K562 (cell line): ENCODE results near the gene CAPN2. TPM values are rescaled to one million over a fixed set of nuclear protein-coding genes. Genes with fewer than 3 reads are reported as not detected.
A peak's percentile ranks its signal among the peaks of the same experiment; 100 is the strongest.

Experiments
- ATAC-seq: fragments of 200-7000 bp; cut with Tn5 transposase; 3 replicates; pipeline ENCODE4 v1.9.1; 2020; ENCODE audit warnings: moderate library complexity
- BruUV-seq: library from RNA; stranded (reverse); fragments of 400-500 nt; replicated peaks from 2 replicates; lab custom pipeline; 2021; lab: Mats Ljungman, UMichigan
- CTCF ChIA-PET: fragments of 300-600 bp; formaldehyde crosslinking; extraction: SDS; loops from one replicate; lab custom pipeline; 2021; ENCODE audit warnings: low intra/inter-chr PET ratio; lab: Yijun Ruan, JAX
- POLR2A ChIA-PET: fragments of 300-600, 350-650 bp; sonication (Branson Sonifier 250); formaldehyde crosslinking; extraction: SDS; loops from one replicate; lab custom pipeline; 2021; ENCODE audit warnings: antibody characterized with exemption, inconsistent platforms; lab: Yijun Ruan, JAX
- DNase-seq, 4 experiments: peaks; one replicate each; pipeline versions ENCODE4 v3.0.0 to v3.0.0-alpha.2; 2011 to 2018; ENCODE audit warnings: low spot score in 3 of 4, mixed read lengths in 3 of 4; ENCODE audit errors: extremely low read depth in 1 of 4
- FAIRE-seq: peaks from 2 replicates; lab custom pipeline; 2011; peaks lifted over from hg19 to GRCh38; lab: Jason Lieb, UNC
- H2AFZ ChIP-seq: 2 replicates; pipeline ENCODE4 v1.6.0; 2011; ENCODE audit warnings: low read depth, low read length, control low read depth, inconsistent platforms
- H3K27ac ChIP-seq: fragments of 200-600 bp; 3 replicates; pipeline ENCODE4 v1.8.0; 2011; ENCODE audit warnings: low read depth, mild to moderate bottlenecking, control low read depth, inconsistent platforms, low read length, moderate library complexity, mixed read lengths; ENCODE audit errors: extremely low read depth
- H3K27me3 ChIP-seq, 2 experiments: fragments of 300-600 bp in 1 of 2; 2 replicates in 1 of 2; 3 replicates in 1 of 2; pipeline versions ENCODE4 v1.6.0 to v1.8.0; 2011; ENCODE audit warnings: inconsistent platforms in 2 of 2, low read length in 2 of 2, mild to moderate bottlenecking in 1 of 2, mixed read lengths in 1 of 2, moderate library complexity in 1 of 2; ENCODE audit not compliant: control insufficient read depth in 2 of 2, insufficient read depth in 2 of 2
- H3K36me3 ChIP-seq: fragments of 300-600 bp; 3 replicates; pipeline ENCODE4 v1.8.0; 2011; ENCODE audit warnings: mild to moderate bottlenecking, low read length, inconsistent platforms; ENCODE audit not compliant: control insufficient read depth, insufficient read depth
- H3K4me1 ChIP-seq, 2 experiments: fragments of 200-600 bp in 1 of 2; replicated peaks in 1 of 2; 2 replicates in 1 of 2; 3 replicates in 1 of 2; pipeline versions ENCODE4 v1.5.1 to v1.8.0; 2011; ENCODE audit warnings: inconsistent platforms in 2 of 2, low read length in 2 of 2, mild to moderate bottlenecking in 1 of 2, mixed read lengths in 1 of 2, moderate library complexity in 1 of 2; ENCODE audit not compliant: control insufficient read depth in 2 of 2, insufficient read depth in 2 of 2
- H3K4me2 ChIP-seq: 2 replicates; pipeline ENCODE4 v1.6.1; 2011; ENCODE audit warnings: low read length, control low read depth, inconsistent platforms, mixed read lengths; ENCODE audit not compliant: insufficient read depth
- H3K4me3 ChIP-seq: fragments of 200-600 bp; sonication (generic), shearing (Covaris generic); 2 replicates; pipeline ENCODE4 v1.5.1; 2016; ENCODE audit warnings: control low read depth, inconsistent platforms
- H3K79me2 ChIP-seq: fragments of 200-600 bp; 3 replicates; pipeline ENCODE4 v1.8.0; 2011; ENCODE audit warnings: low read length, inconsistent platforms; ENCODE audit not compliant: control insufficient read depth, insufficient read depth
- H3K9ac ChIP-seq, 2 experiments: 2 replicates each; pipeline versions ENCODE4 v1.6.0 to v1.6.1; 2011; ENCODE audit warnings: low read depth in 2 of 2, low read length in 2 of 2, control low read depth in 1 of 2, inconsistent platforms in 1 of 2, mild to moderate bottlenecking in 1 of 2, mixed read lengths in 1 of 2; ENCODE audit not compliant: insufficient read depth in 1 of 2
- H3K9me1 ChIP-seq: one replicate; pipeline ENCODE4 v1.6.0; 2011; ENCODE audit warnings: inconsistent platforms, mild to moderate bottlenecking, low read length, moderate library complexity; ENCODE audit not compliant: control insufficient read depth, insufficient read depth
- H3K9me3 ChIP-seq: replicated peaks from 2 replicates; pipeline ENCODE4 v1.5.1; 2011; ENCODE audit warnings: low read depth, low read length, inconsistent platforms; ENCODE audit not compliant: control insufficient read depth, insufficient read depth
- H4K20me1 ChIP-seq: replicated peaks from 2 replicates; pipeline ENCODE4 v1.6.1; 2011; ENCODE audit warnings: low read length, inconsistent platforms, mixed read lengths; ENCODE audit not compliant: control insufficient read depth, insufficient read depth
- CBFA2T3 ChIP-seq: fragments of 450-650 bp; IDR thresholded peaks from 2 replicates; pipeline ENCODE4 v1.6.1; 2017
- CBX1 ChIP-seq: sonication (generic); IDR thresholded peaks from 2 replicates; pipeline ENCODE4 v1.6.1; 2016; ENCODE audit warnings: antibody characterized with exemption, low read depth, mild to moderate bottlenecking
- GTF2B ChIP-seq: IDR thresholded peaks from 2 replicates; pipeline ENCODE4 v1.6.1; 2011; ENCODE audit not compliant: insufficient read length; ENCODE audit errors: extremely low read depth
- PATZ1 ChIP-seq: fragments of 250-450 bp; sonication (Bioruptor Pico); IDR thresholded peaks from 2 replicates; pipeline ENCODE4 v1.5.0; 2020; ENCODE audit warnings: mild to moderate bottlenecking, borderline replicate concordance
- RFX1 ChIP-seq: fragments of 450-650 bp; IDR thresholded peaks from 2 replicates; pipeline ENCODE4 v1.6.1; 2016; ENCODE audit warnings: mild to moderate bottlenecking, moderate library complexity
- TAF7 ChIP-seq: fragments of 450-650 bp; IDR thresholded peaks from 2 replicates; pipeline ENCODE4 v1.6.1; 2016; ENCODE audit warnings: missing genetic modification characterization, missing compliant biosample characterization
- ZNF778 ChIP-seq: fragments of 450-650 bp; formaldehyde crosslinking; IDR thresholded peaks from 2 replicates; pipeline ENCODE4 v1.4.0; 2020; ENCODE audit warnings: mild to moderate bottlenecking, moderate library complexity
- ZSCAN32 ChIP-seq: fragments of 450-650 bp; formaldehyde crosslinking; IDR thresholded peaks from 2 replicates; pipeline ENCODE4 v1.4.0; 2020; ENCODE audit warnings: mild to moderate bottlenecking, moderate library complexity
- WGBS: fragments of 100-300 bp; shearing (Covaris generic); methylation state at CpG from one replicate; pipeline ENCODE4 v1.1.6; 2016; ENCODE audit warnings: low coverage, mixed read lengths; ENCODE audit not compliant: insufficient coverage; ENCODE audit errors: missing lambda C conversion rate; 5-methylcytosine and 5-hydroxymethylcytosine counted together
- in situ Hi-C: fragments of 300-500 bp; cut with MboI; formaldehyde crosslinking; loops from 4 replicates; pipeline ENCODE4 v1.15.0; 2018; ENCODE audit warnings: inconsistent platforms, mixed read lengths
- intact Hi-C: fragments of 100-400 bp; cut with micrococcal nuclease; formaldehyde crosslinking; loops from 2 replicates; pipeline ENCODE4 v1.14.2; 2022
- polyA plus RNA-seq, 8 experiments: library from polyadenylated mRNA; depleted of rRNA in 4 of 8; stranded (reverse) in 5 of 8; unstranded in 3 of 8; fragments of >200 nt; fragmentation: Nextera tagmentation in 2 of 8; fragmentation: Illumina TruSeq in 1 of 8; extraction: Ambion mirVana in 2 of 8; extraction: Trizol in 1 of 8; gene quantifications; 2 replicates each; pipeline versions ENCODE4 v1.2.1 to v1.2.3, GENCODE V29; 2011 to 2014; ENCODE audit warnings: inconsistent platforms in 1 of 8, missing spikeins in 1 of 8
- total RNA-seq, 7 experiments: library from RNA; depleted of rRNA in 6 of 7; stranded (reverse); fragments of >200 nt in 6 of 7; fragmentation: Illumina TruSeq in 2 of 7; extraction: Trizol in 2 of 7; gene quantifications; 2 replicates each; pipeline versions ENCODE4 v1.2.1 to v1.2.3, GENCODE V29; 2011 to 2021; ENCODE audit warnings: low replicate concordance in 1 of 7
- TF ChIP-seq, protein P1 (sequence below): fragments of 450-650 bp; formaldehyde crosslinking; IDR thresholded peaks from 2 replicates; pipeline ENCODE4 v1.4.0; 2022; ENCODE audit warnings: mild to moderate bottlenecking, moderate library complexity

The CAPN2 gene
- total and polyA plus RNA-seq, 9 of the 15 experiments (the other 6 are each of a cell fraction or from before 2014, with no cell fraction given): 24.6 to 157 (median 101) TPM

- intact Hi-C loops (no loop called here), in situ Hi-C loops (no loop called here)
- H3K4me1 ChIP-seq: peaks cover 29 to 66% of the 10 kb centered on the region in 2 experiments
- TF ChIP-seq RFX1: no peak
- TF ChIP-seq, protein P1, sequence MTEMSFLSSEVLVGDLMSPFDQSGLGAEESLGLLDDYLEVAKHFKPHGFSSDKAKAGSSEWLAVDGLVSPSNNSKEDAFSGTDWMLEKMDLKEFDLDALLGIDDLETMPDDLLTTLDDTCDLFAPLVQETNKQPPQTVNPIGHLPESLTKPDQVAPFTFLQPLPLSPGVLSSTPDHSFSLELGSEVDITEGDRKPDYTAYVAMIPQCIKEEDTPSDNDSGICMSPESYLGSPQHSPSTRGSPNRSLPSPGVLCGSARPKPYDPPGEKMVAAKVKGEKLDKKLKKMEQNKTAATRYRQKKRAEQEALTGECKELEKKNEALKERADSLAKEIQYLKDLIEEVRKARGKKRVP (CRISPR knock-in tag): peak; percentile 31; the same call in 1 of the 2 replicates
- TF ChIP-seq PATZ1: no peak
- TF ChIP-seq CBX1: no peak
- no peak for TF ChIP-seq ZNF778 (CRISPR knock-in tag)
- no peak for TF ChIP-seq CBFA2T3
- TF ChIP-seq GTF2B: no peak
- 0 out of 2 replicates have a peak, but pooled peaks have one; percentile 12 for TF ChIP-seq TAF7 (tag)
- TF ChIP-seq ZSCAN32 (CRISPR knock-in tag): no peak
- peaks cover 22% of the 10 kb centered on the region; the same call in 2 of the 3 replicates for H3K79me2 ChIP-seq
- ATAC-seq: 0 out of 3 replicates have a peak, but pooled peaks have one; percentile 4
- peak overlapping the region; percentile 93 for H3K27ac ChIP-seq
- H3K9me3 ChIP-seq: 0 out of 2 replicates have a peak, but pooled peaks cover 2% of the 10 kb centered on the region
- 30% methylated on average over 5 of the region's 5 CpGs for WGBS
- H3K4me3 ChIP-seq: no peak overlapping the region
- CTCF ChIA-PET: no interaction called here
- no peak for FAIRE-seq
- H3K9ac ChIP-seq: peak overlapping the region; percentile 71 to 85; a peak in 3 of 4 replicates
- BruUV-seq: no TSS peak
- H3K27me3 ChIP-seq: no peaks in the 10 kb centered on the region
- H3K36me3 ChIP-seq: peaks cover 86% of the 10 kb centered on the region
- no peak overlapping the region for H2AFZ ChIP-seq
- no peaks in the 10 kb centered on the region for H3K9me1 ChIP-seq
- no peaks in the 10 kb centered on the region for H4K20me1 ChIP-seq
- POLR2A ChIA-PET: interaction anchor here (0.6 to 9.8 kb wide), 12 partner anchors 9 to 546 kb away, joined by 3 to 75 read pairs (median 4); no protein-coding TSS in a partner anchor
- peak overlapping the region; percentile 67; the same call in 1 of the 2 replicates for H3K4me2 ChIP-seq
- DNase-seq: no peak
Observed at GRCh38 chr1:223772771-223773160, 60.4 kb downstream of the CAPN2 start.
